Epithelial cell of esophagus (primary cell): Measurements from ENCODE around the gene EMP1.

ENCODE experiments used
- DNase-seq: peaks from one replicate; pipeline ENCODE4 v3.0.0; 2010; ENCODE audit warnings: low read depth
- H3K4me3 ChIP-seq: 2 replicates; pipeline ENCODE4 v1.5.1; 2011; ENCODE audit warnings: mild to moderate bottlenecking, low read length, control low read depth
- TF ChIP-seq, protein P1 (sequence below): IDR thresholded peaks from 2 replicates; pipeline ENCODE4 v1.5.1; 2011; ENCODE audit warnings: low read depth, mild to moderate bottlenecking, low read length, control low read depth, inconsistent platforms; ENCODE audit not compliant: insufficient read depth; ENCODE audit errors: missing control alignments

The EMP1 gene, protein sequence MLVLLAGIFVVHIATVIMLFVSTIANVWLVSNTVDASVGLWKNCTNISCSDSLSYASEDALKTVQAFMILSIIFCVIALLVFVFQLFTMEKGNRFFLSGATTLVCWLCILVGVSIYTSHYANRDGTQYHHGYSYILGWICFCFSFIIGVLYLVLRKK

DNA sequence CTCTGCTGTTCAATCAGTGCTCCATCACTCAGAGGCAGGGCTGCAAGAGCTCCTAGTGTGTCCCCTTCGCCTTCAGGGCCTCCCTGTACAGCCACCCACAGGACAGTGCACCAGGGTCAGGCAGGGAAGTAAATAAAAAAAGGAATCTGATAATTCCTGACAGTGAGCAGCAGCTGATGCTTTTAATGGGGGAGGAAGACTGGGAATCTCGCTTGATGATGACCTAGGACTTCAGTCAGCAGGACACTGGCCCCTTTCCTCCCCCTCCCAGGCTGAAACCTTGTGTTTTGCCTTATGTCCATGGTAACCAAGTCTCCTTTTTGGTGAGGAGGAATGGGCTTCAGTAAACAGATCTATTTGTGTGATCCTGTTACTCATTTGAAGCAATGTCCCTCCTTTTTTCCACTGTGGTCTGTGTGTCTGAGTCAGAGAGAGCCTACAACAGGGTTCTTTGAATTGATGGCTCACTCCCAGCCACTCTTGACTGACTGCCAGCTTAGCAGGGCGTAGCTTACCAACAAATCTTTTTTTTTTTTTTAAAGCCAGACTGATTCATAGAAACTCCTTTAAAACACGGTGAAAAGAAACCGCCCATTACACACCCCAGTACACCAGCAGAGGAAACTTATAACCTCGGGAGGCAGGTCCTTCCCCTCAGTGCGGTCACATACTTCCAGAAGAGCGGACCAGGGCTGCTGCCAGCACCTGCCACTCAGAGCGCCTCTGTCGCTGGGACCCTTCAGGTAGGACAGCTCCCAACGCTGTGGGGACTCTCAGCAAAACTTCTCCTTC lies at the start of gene EMP1:
TSS of gene EMP1 (plus strand) at position 597 of the 792 bp plus-strand sequence. CDS start 14,785 bp downstream, outside the sequence.
- DNase-seq, result peak; percentile 100
- H3K4me3 ChIP-seq, result peak within 1 kb of the TSS; percentile 76
- TF ChIP-seq, protein P1, sequence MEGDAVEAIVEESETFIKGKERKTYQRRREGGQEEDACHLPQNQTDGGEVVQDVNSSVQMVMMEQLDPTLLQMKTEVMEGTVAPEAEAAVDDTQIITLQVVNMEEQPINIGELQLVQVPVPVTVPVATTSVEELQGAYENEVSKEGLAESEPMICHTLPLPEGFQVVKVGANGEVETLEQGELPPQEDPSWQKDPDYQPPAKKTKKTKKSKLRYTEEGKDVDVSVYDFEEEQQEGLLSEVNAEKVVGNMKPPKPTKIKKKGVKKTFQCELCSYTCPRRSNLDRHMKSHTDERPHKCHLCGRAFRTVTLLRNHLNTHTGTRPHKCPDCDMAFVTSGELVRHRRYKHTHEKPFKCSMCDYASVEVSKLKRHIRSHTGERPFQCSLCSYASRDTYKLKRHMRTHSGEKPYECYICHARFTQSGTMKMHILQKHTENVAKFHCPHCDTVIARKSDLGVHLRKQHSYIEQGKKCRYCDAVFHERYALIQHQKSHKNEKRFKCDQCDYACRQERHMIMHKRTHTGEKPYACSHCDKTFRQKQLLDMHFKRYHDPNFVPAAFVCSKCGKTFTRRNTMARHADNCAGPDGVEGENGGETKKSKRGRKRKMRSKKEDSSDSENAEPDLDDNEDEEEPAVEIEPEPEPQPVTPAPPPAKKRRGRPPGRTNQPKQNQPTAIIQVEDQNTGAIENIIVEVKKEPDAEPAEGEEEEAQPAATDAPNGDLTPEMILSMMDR, result no peak

GRCh38 chr12:13147688-13148484 lies 48.6 kb upstream of the EMP1 start:
- TF ChIP-seq, protein P1, result no peak
- no peak for DNase-seq
- no peak overlapping the region for H3K4me3 ChIP-seq

DNA sequence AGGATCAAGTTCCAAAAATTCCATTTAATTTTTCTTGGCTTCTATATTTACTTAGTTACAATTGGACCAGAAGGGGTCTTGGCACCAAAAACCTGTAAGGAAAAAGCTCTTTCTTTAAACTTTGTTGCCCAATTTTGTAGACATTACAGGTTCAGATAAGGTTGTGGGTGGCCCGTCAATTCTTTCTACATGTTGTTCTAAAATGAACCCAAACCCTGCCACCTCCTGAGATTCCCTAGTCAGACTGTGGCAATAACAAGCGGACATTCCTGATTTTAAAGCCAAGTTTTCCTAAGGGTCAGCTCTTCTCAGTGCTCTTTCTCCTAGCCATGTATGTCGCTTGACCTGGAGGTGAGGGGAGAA lies 48.1 kb upstream of the EMP1 start:
- DNase-seq, result no peak
- no peak overlapping the region for H3K4me3 ChIP-seq
- TF ChIP-seq, protein P1, result no peak

DNA sequence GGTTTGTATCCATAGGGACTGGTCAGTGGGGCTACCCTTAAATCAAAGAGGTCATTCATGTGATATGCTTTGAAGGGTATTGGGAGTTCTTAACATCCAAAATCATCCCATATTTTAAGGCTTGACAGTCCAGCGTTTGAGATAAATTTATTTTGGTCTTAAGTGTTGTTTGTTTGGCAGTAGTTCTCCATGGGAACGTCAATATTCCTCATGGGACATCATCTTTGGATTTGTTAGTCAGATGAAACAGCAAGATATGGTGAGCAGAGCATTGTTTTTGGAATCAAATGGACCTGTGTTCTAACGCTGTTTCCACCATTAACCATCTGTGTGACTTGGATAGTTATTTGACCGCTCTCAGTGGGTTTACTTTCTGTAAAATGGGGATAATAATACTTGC lies 47.1 kb upstream of the EMP1 start:
- H3K4me3 ChIP-seq, result no peak overlapping the region
- no peak for DNase-seq
- TF ChIP-seq, protein P1, result no peak

GRCh38 chr12:13152281-13152680 lies 44.2 kb upstream of the EMP1 start:
- no peak for DNase-seq
- no peak overlapping the region for H3K4me3 ChIP-seq
- TF ChIP-seq, protein P1, result no peak

- DNase-seq, result no peak
- no peak overlapping the region for H3K4me3 ChIP-seq
- TF ChIP-seq, protein P1, result no peak
Measured at GRCh38 chr12:13152756-13153155, 43.8 kb upstream of the EMP1 start.
